SK-N-SH treated with all-trans-retinoic acid at 6 μM for 48 hours (cell line): ENCODE measurements around the gene COL4A5.

Source experiments
- ARNTL ChIP-seq: fragments of 450-650 bp; formaldehyde crosslinking; IDR thresholded peaks from 2 replicates; pipeline ENCODE4 v1.5.0; 2020; ENCODE audit warnings: low read depth, mild to moderate bottlenecking, moderate library complexity, borderline replicate concordance
- BACH2 ChIP-seq: fragments of 250-450 bp; sonication (Bioruptor Pico); IDR thresholded peaks from 2 replicates; pipeline ENCODE4 v1.9.0; 2021; ENCODE audit warnings: mild to moderate bottlenecking, borderline replicate concordance
- CSDC2 ChIP-seq: fragments of 250-450 bp; sonication (Bioruptor Pico); IDR thresholded peaks from 2 replicates; pipeline ENCODE4 v1.5.0; 2020; ENCODE audit warnings: mild to moderate bottlenecking, moderate library complexity
- ESRRG ChIP-seq: fragments of 250-450 bp; sonication (Bioruptor Pico); IDR thresholded peaks from 2 replicates; pipeline ENCODE4 v1.6.1; 2021; ENCODE audit warnings: mild to moderate bottlenecking
- GLIS3 ChIP-seq: fragments of 250-450 bp; sonication (Bioruptor Pico); IDR thresholded peaks from 2 replicates; pipeline ENCODE4 v1.5.0; 2020; ENCODE audit warnings: mild to moderate bottlenecking, moderate library complexity
- ISL1 ChIP-seq: fragments of 250-450 bp; sonication (Bioruptor Pico); IDR thresholded peaks from 2 replicates; pipeline ENCODE4 v2.1.2; 2022; ENCODE audit warnings: mild to moderate bottlenecking, moderate library complexity
- RARB ChIP-seq: fragments of 250-450 bp; sonication (Bioruptor Pico); IDR thresholded peaks from 2 replicates; pipeline ENCODE4 v1.8.0; 2021; ENCODE audit warnings: mild to moderate bottlenecking, moderate library complexity
- ZFP3 ChIP-seq: fragments of 250-450 bp; sonication (Bioruptor Pico); IDR thresholded peaks from 2 replicates; pipeline ENCODE4 v1.5.0; 2020; ENCODE audit warnings: mild to moderate bottlenecking, moderate library complexity
- ZFP30 ChIP-seq: fragments of 450-650 bp; formaldehyde crosslinking; IDR thresholded peaks from 2 replicates; pipeline ENCODE4 v1.5.0; 2022; ENCODE audit warnings: mild to moderate bottlenecking, moderate library complexity
- ZNF565 ChIP-seq: fragments of 450-650 bp; formaldehyde crosslinking; conservative IDR thresholded peaks from 2 replicates; pipeline ENCODE4 v1.5.0; 2020; ENCODE audit warnings: low read depth, mild to moderate bottlenecking, moderate library complexity
- TF ChIP-seq, protein P1 (sequence below): fragments of 250-450 bp; sonication (Bioruptor Pico); IDR thresholded peaks from 2 replicates; pipeline ENCODE4 v1.8.0; 2021; ENCODE audit warnings: low read depth, mild to moderate bottlenecking, moderate library complexity, borderline replicate concordance
- TF ChIP-seq, protein P2 (sequence below): fragments of 250-450 bp; sonication (Bioruptor Pico); IDR thresholded peaks from 2 replicates; pipeline ENCODE4 v1.5.1; 2020; ENCODE audit warnings: low read depth, mild to moderate bottlenecking, moderate library complexity
- TF ChIP-seq, protein P3 (sequence below): fragments of 250-450 bp; sonication (Bioruptor Pico); IDR thresholded peaks from 2 replicates; pipeline ENCODE4 v1.5.0; 2020; ENCODE audit warnings: mild to moderate bottlenecking, moderate library complexity
- TF ChIP-seq, protein P4 (sequence below): fragments of 250-450 bp; sonication (Bioruptor Pico); IDR thresholded peaks from 2 replicates; pipeline ENCODE4 v1.8.0; 2020; ENCODE audit warnings: mild to moderate bottlenecking, moderate library complexity, borderline replicate concordance

DNA sequence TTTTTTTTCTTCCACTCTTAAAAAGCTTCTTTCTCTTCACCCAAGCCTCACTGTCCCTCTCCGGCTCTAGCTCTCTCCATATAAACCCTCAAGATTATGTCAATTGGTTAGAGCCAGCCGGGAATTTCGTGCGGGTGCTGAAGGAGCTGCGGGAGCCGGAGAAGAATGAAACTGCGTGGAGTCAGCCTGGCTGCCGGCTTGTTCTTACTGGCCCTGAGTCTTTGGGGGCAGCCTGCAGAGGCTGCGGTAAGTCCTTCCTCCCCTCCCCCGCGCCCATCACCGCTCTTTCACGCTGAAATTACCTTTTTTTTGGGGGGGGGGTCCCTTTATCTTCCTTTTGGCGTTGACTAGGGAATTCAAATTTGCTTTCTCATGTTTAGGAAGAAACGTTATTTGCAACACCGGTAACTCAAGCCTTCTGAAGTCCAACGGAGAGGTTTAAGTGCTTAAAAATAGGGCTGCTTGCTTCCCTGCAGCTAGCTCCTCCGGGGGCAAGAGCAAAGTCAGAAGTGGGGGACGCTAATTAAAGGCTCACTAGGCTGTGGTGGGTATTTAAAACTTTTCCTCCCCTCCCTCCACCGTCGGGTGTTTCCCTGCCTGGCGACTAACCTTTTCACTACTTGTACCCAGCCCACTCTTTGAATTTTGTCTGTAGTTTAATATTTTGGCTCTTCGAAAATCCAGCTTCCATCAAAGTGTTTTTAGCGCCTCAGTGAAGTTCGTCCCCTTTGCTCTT, 491 bp downstream of the COL4A5 start:
- TF ChIP-seq ZNF565 (no peak), ARNTL (CRISPR knock-in tag) (no peak), CSDC2 (CRISPR knock-in tag) (no peak), ZFP3 (CRISPR knock-in tag) (no peak), GLIS3 (CRISPR knock-in tag) (no peak), ISL1 (no peak), ZFP30 (no peak), RARB (CRISPR knock-in tag) (no peak), ESRRG (CRISPR knock-in tag) (no peak), BACH2 (no peak)
- TF ChIP-seq, protein P1, sequence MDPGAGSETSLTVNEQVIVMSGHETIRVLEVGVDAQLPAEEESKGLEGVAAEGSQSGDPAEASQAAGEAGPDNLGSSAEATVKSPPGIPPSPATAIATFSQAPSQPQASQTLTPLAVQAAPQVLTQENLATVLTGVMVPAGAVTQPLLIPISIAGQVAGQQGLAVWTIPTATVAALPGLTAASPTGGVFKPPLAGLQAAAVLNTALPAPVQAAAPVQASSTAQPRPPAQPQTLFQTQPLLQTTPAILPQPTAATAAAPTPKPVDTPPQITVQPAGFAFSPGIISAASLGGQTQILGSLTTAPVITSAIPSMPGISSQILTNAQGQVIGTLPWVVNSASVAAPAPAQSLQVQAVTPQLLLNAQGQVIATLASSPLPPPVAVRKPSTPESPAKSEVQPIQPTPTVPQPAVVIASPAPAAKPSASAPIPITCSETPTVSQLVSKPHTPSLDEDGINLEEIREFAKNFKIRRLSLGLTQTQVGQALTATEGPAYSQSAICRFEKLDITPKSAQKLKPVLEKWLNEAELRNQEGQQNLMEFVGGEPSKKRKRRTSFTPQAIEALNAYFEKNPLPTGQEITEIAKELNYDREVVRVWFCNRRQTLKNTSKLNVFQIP (CRISPR knock-in tag): no peak
- TF ChIP-seq, protein P2, sequence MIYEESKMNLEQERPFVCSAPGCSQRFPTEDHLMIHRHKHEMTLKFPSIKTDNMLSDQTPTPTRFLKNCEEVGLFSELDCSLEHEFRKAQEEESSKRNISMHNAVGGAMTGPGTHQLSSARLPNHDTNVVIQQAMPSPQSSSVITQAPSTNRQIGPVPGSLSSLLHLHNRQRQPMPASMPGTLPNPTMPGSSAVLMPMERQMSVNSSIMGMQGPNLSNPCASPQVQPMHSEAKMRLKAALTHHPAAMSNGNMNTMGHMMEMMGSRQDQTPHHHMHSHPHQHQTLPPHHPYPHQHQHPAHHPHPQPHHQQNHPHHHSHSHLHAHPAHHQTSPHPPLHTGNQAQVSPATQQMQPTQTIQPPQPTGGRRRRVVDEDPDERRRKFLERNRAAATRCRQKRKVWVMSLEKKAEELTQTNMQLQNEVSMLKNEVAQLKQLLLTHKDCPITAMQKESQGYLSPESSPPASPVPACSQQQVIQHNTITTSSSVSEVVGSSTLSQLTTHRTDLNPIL (CRISPR knock-in tag): no peak
- TF ChIP-seq, protein P3, sequence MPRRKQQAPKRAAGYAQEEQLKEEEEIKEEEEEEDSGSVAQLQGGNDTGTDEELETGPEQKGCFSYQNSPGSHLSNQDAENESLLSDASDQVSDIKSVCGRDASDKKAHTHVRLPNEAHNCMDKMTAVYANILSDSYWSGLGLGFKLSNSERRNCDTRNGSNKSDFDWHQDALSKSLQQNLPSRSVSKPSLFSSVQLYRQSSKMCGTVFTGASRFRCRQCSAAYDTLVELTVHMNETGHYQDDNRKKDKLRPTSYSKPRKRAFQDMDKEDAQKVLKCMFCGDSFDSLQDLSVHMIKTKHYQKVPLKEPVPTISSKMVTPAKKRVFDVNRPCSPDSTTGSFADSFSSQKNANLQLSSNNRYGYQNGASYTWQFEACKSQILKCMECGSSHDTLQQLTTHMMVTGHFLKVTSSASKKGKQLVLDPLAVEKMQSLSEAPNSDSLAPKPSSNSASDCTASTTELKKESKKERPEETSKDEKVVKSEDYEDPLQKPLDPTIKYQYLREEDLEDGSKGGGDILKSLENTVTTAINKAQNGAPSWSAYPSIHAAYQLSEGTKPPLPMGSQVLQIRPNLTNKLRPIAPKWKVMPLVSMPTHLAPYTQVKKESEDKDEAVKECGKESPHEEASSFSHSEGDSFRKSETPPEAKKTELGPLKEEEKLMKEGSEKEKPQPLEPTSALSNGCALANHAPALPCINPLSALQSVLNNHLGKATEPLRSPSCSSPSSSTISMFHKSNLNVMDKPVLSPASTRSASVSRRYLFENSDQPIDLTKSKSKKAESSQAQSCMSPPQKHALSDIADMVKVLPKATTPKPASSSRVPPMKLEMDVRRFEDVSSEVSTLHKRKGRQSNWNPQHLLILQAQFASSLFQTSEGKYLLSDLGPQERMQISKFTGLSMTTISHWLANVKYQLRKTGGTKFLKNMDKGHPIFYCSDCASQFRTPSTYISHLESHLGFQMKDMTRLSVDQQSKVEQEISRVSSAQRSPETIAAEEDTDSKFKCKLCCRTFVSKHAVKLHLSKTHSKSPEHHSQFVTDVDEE: no peak
- TF ChIP-seq, protein P4, sequence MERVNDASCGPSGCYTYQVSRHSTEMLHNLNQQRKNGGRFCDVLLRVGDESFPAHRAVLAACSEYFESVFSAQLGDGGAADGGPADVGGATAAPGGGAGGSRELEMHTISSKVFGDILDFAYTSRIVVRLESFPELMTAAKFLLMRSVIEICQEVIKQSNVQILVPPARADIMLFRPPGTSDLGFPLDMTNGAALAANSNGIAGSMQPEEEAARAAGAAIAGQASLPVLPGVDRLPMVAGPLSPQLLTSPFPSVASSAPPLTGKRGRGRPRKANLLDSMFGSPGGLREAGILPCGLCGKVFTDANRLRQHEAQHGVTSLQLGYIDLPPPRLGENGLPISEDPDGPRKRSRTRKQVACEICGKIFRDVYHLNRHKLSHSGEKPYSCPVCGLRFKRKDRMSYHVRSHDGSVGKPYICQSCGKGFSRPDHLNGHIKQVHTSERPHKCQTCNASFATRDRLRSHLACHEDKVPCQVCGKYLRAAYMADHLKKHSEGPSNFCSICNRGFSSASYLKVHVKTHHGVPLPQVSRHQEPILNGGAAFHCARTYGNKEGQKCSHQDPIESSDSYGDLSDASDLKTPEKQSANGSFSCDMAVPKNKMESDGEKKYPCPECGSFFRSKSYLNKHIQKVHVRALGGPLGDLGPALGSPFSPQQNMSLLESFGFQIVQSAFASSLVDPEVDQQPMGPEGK (CRISPR knock-in tag): no peak
